Omental fat pad (tissue), 4 donors: ENCODE measurements around the gene IZUMO4. TPM values are rescaled to one million over a fixed set of nuclear protein-coding genes. Genes with fewer than 3 reads are reported as not detected.
A peak's percentile ranks its signal among the peaks of the same experiment; 100 is the strongest.
"Not testable (repeated sequence)": the region's sequence is repeated elsewhere in the genome, so short reads cannot be mapped to it uniquely, and the experiment has no call there.

Experiments used
- ATAC-seq: fragments of 150-250 bp; one replicate; pipeline ENCODE4 v1.9.1; 2016; ENCODE audit warnings: mild to moderate bottlenecking, moderate library complexity; ENCODE audit not compliant: low FRiP score
- DNase-seq: peaks from one replicate; pipeline ENCODE4 v3.0.0-alpha.2; 2019; ENCODE audit warnings: low spot score
- CTCF ChIP-seq, 3 donors: fragments of 450-650 bp; IDR thresholded peaks; one replicate each; pipeline ENCODE4 v1.5.1; 2016 to 2017; ENCODE audit warnings: antibody characterized with exemption in 3 of 3, mild to moderate bottlenecking in 3 of 3, moderate library complexity in 2 of 3
- total RNA-seq, 4 donors: library from RNA; depleted of rRNA; stranded (reverse); fragments of >200 nt; gene quantifications; one replicate each; pipeline ENCODE4 v1.1.0, GENCODE V29; 2016

The IZUMO4 gene
- total RNA-seq, 4 donors from 2014 or later: 3.7 to 5.5 (median 4.6) TPM

DNA sequence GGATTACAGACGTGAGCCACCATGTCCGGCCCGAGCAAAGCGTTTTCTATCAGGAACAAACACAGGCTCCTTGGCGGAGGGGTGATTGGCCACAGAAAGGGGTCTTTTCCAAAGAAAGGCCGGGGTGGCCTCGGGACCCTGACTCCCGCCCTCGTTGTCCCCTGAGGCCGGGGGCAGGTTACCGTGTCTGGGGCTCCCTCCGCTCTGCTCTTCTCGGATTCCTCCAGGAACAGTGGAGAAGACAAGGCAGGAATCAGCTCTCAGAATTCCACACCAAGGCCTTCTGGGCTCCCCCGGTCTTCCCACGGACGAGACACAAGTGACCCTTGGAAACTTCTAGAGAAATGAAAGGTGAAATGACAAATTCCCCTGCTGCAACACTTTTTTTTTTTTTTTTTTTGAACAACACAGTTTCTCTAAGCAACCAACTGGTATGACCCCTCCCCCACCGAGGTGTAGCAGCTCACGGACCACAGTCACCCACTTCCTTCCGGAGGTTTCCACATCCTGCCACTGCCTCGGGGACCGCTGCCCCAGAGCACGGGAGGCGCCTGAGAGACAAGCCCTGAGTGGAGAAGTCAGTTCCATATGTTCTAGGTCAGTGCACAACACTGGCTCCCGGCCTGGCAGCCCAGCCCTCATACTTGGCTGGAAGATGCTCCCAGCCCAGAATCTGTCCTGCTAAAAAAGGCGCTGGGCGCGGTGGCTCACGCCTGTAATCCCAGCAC lies 11.6 kb upstream of the IZUMO4 start:
- no peak for DNase-seq
- TF ChIP-seq CTCF (IDR thresholded peaks at IDR 0.05): no peak
- ATAC-seq: no peak

- ATAC-seq: peak; percentile 15
- not testable (repeated sequence) for DNase-seq
Observed at GRCh38 chr19:2086695-2087620, 9.8 kb upstream of the IZUMO4 start.

GRCh38 chr19:2087621-2088100 lies 9.1 kb upstream of the IZUMO4 start:
- no peak for ATAC-seq
- DNase-seq: no peak
- no peak for TF ChIP-seq CTCF (IDR thresholded peaks at IDR 0.05)

DNA sequence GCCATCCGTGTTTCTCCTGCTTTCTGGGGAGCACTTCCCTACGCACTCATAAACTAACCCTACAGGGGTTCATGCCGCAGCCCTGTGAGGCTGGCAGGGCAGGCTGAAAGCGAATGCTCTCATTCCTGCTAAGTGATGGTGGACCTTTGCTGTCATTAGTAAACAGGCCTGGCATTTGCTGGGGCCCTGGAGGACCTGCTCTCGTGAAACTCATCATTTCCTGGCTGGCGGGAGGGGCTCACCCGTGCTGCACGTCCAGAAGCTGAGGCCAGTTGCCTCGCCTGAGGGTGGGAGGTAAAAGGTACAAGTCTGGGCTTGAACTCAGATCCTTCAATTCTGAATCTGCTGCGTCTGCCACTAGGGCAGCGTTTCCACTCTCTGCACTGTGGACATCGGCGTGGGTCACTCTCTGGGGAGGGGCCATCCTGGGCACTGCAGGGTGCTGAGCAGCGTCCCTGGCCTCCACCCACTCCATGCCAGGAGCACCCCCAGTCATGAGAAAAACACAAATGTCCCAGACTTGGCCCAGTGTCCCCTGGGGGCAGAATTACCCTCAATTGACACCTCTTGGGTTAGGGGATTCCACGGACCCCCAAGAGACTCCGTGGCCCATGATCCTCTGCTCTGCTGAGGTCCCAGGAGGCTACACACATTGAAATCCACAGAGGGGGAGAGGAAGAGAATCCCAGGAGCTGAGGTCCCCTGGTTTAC lies 7.6 kb upstream of the IZUMO4 start:
- ATAC-seq: no peak
- TF ChIP-seq CTCF (IDR thresholded peaks at IDR 0.05): no peak
- DNase-seq: no peak

GRCh38 chr19:2089727-2090053 lies 7.0 kb upstream of the IZUMO4 start:
- ATAC-seq (no peak), DNase-seq (no peak)
- TF ChIP-seq CTCF (IDR thresholded peaks at IDR 0.05): no peak

DNA sequence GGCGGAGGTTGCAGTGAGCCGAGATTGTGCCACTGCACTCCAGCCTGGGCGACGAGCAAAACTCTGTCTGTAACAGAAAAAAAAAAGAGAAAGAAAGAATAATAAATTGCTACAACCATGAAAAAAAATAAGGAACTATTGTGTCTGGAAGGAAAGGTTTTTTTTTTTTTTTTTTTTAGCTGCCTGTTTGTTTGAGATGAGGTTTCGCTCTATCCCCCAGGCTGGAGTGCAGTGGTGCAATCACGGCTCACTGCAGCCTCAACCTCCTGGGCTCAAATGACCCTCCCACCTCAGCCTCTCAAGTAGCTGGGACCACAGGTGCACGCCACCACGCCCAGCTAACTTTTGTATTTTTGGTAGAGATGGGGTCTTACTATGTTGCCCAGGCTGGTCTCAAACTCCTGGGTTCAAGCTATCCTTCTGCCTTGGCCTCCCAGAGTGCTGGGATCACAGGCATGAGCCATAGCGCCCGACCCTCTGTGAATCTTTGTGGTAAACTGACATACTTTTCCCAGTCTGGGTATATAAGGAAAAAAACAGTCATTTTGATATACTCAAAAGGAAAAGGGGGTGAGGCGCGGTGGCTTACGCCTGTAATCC lies 4.7 kb upstream of the IZUMO4 start:
- DNase-seq, ATAC-seq: not testable (repeated sequence)

GRCh38 chr19:2096034-2096479 lies 658 bp upstream of the IZUMO4 start, which contains the start of gene MOB3A:
Gene MOB3A (minus strand): TSS chr19:2096326. CDS start chr19:2078560, 17,766 bp downstream.
- peak in 1 of 3 donors; percentile 34 for TF ChIP-seq CTCF (IDR thresholded peaks at IDR 0.05)
- DNase-seq: peak; percentile 72
- peak; percentile 82 for ATAC-seq
